NOMO-1 treated with dmso at 0.1 percent for 144 hours (cell line): ENCODE data around the gene SLC26A1.

ENCODE experiments used
- DNase-seq: peaks from one replicate; lab custom pipeline; 2025; ENCODE audit not compliant: unreplicated experiment; lab: John Stamatoyannopoulos, UW

The SLC26A1 gene

DNA sequence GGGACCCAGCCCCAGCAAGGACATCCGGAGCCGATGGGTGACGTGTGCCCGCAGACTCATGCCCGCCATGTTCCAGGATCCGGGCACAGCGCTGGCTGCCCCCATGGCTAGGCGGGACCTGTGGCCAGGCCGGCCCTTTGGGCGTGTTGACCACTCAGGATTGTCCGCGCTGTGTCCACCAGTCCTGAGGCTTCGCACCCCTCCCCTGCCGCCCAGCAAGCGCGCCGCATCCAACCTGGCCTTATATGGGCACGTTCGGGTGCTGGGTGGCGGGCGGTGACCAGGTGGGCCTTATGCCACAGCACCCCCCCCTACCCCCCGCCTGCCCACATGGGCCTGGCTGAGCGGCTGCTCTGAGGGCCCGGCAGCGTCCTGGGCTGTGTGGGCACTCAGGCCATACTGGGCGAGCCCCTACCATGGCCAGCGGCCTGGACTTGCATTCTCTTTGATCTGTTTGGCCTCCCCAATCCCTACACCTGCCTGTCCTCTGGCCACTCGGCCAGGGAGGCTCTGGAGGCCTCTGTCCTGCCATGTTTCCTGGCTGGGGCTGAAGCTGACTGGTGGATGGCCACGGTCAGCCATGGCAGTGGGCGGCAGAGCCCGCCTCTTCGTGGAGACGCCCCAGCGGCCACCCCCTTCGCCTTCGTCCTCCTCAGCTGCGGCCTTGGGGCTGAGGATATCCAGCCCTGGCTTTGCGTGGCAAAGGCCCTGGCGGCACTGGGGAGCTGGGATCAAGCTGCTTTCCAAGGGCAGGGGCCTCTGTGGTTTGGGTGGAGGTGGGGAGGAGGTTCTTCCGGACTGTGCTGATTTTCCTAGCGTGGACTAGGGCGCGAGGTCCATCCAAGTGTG lies 20.2 kb upstream of the SLC26A1 start:
- DNase-seq = no peak

DNA sequence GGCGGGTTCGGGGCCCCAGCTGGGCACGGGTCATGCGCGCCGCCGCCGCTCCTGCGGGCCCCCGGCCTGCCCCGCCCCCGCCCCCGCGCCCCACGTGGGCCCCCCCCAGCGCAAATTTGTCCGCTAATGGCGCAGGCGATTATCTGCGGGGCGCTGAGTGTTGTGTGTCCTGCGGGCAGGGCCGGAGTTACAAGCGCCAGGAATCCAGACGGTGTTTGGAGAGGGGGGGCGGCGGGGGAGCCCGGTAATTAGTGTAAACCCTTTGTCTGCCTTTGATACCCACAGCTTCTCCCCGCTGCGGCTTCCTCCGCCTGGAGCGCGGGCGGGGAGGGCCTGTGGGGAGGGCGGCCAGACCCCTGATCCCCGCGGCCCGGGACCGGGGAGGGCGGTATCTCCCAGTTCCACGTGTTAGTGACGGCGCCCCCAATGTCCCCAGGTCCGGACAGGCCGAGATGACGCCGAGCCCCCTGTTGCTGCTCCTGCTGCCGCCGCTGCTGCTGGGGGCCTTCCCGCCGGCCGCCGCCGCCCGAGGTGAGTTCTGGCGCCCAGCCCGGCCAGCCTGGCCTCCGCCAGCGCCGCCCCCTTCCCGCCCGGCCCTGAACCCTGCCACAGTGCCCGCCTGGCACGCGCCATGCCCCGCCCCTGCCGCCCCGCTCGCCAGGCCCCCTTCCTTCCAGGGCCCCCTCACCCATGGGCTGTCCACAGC lies 19.0 kb upstream of the SLC26A1 start:
- no peak for DNase-seq

- DNase-seq = no peak
Observed at GRCh38 chr4:1011666-1012033, 18.4 kb upstream of the SLC26A1 start.

- DNase-seq = peak; percentile 82
Observed at GRCh38 chr4:1011022-1011665, 17.9 kb upstream of the SLC26A1 start, which contains the start of gene FGFRL1. Gene FGFRL1, plus strand, starts transcription at chr4:1011626. Its CDS starts 860 bp downstream, at chr4:1012486.

DNA sequence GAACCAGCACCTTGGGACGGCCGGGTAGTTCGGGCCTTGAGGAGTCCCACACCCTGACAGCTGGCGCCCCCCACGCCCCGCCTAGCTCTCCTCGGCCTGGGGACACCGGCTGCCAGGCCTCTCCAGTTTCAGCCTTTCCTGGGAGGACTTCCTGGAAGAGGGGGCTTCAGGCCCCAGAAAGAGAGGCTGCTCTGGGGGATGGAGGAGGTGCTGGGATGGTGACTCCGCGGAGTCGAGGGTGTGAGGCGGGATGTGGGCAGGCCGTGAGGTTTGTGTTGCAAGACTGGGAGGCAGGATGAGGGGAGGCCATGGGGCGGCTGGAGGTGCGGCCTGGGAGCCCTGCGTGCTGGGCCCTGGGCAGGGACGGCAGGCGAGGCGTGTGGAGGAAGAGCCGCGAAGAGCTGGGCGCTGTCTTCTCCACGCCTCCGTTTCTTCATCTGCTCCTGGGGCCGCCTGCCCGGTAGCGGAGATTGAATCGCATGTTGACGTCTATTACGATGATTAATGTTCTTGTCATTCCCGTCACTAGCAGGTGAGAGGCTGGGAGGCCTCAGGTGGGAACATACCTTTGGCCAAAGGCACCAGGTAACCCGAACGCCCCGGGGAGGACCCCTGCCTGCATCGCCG lies 17.3 kb upstream of the SLC26A1 start:
- peak; percentile 92 for DNase-seq

GRCh38 chr4:1009542-1010394 lies 16.6 kb upstream of the SLC26A1 start:
- DNase-seq = peak; percentile 55

DNA sequence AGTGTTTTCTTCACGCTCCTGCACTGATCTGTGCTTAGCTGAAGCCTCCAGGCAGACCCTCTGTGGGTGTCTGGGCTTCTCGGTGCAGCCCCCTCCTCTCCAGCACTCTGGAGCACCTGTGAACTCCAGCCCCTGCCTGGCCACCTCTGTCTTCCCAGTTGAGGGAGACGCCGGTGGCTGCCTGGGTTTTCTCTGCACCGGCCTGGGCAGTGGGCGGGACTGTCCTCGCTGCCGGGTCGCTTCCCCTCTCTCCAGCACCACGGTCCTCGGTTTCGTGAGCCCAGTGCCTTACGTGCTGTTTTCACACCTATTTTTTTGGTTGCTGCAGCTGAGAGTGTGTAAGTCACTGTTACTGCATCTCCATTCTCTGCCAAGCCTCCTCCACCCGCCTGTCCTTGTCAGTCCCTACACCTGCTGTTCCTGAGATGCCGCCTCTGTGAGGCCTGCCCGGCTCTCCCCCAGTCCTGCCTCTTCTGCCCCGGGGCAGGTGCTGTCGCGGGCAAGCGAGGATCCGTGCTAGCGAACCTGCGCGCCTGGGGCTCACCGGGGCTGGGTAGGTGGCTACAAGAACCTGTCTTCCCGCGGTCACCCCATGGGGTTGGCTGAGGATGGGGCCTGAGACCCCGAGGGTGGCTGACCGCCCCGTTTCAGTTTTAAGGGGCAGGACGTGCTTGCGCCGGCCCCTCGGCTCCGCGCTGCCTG lies 15.8 kb upstream of the SLC26A1 start:
- DNase-seq = no peak

- DNase-seq = no peak
Observed at GRCh38 chr4:1006856-1007255, 13.7 kb upstream of the SLC26A1 start.

DNA sequence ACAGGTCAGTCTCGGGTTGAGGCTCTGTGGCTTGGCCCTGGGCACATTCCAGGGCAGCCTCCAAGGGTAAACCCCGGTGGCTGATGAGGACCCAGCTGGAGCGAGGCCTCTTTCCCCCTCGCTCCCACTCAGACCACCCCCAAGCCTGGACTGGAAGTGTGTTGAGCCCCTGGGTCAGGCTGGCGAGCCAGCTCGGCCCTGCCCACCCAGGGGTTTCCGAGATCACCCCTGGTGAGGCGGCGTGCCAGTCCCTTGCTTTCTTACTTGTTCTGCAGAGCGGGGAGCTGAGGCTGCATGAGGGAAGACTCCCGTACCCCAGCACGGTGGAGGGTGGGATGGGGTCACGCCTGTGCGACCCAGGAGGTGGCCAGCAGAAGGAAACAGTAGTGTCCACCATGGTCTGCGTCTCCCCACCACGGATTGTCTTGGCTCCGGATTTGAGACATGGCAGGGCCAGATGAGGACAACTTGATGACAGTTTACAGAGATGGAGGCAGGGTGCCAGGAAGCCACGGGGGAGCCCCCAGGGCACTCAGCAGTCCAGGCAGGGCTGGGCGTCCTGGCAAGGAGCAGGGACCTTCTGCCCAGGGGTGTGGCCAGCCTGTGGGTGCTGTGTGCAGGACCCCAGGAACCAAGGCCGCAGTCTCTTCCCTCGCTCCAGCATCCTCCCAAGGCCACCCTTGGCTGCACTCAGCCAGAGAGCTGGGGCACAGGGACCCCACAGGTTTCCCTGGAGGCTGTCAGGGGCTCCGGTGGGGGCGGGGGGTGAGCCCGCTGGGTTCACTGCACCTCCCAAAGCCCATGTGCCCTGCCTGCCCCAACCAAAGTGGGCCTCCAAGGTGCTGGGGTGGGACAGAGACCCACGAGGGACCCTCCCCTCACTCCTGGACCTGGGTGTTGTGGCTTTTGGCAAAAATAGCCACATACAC lies 11.6 kb upstream of the SLC26A1 start:
- no peak for DNase-seq

GRCh38 chr4:1004071-1004418 lies 10.8 kb upstream of the SLC26A1 start:
- no peak for DNase-seq

GRCh38 chr4:1003271-1004070 lies 10.3 kb upstream of the SLC26A1 start:
- no peak for DNase-seq

DNA sequence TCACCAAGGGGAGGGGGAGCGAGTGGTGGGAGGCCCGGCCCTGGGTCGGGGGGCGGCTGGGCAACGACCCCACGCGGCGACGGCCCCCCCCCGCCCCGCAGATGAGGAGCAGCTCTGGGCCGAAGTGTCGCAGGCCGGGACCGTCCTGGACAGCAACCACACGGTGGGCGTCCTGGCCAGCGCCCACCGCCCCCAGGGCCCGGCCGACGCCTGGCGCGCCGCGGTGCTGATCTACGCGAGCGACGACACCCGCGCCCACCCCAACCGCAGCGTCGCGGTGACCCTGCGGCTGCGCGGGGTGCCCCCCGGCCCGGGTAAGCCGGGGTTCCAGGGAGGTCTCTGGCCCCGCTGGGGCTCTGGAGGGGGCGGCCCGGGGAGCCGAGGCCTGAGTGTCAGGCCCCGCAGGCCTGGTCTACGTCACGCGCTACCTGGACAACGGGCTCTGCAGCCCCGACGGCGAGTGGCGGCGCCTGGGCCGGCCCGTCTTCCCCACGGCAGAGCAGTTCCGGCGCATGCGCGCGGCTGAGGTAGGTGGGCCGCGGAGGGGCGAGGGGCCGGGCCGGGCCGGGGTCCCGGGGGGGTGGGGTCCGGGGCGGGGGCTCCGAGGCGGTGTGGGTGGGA lies 9.5 kb upstream of the SLC26A1 start:
- DNase-seq = no peak

GRCh38 chr4:1002131-1002630 lies 9.0 kb upstream of the SLC26A1 start:
- no peak for DNase-seq

DNA sequence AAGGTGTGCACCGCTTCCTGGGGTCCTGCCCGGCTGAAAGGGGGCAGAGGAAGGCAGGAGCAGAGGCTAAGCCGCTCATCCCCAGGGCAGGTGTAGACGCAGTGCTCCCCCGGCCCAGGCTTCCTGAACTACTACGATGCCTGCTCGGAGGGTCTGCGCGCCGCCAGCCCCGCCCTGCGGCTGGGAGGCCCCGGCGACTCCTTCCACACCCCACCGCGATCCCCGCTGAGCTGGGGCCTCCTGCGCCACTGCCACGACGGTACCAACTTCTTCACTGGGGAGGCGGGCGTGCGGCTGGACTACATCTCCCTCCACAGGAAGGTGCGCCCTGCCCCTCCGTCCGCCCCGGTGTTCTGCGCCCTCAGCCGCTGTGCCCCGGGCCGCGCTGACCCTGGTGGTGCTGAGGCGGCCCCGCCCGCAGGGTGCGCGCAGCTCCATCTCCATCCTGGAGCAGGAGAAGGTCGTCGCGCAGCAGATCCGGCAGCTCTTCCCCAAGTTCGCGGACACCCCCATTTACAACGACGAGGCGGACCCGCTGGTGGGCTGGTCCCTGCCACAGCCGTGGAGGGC lies 8.4 kb upstream of the SLC26A1 start:
- DNase-seq = no peak

DNA sequence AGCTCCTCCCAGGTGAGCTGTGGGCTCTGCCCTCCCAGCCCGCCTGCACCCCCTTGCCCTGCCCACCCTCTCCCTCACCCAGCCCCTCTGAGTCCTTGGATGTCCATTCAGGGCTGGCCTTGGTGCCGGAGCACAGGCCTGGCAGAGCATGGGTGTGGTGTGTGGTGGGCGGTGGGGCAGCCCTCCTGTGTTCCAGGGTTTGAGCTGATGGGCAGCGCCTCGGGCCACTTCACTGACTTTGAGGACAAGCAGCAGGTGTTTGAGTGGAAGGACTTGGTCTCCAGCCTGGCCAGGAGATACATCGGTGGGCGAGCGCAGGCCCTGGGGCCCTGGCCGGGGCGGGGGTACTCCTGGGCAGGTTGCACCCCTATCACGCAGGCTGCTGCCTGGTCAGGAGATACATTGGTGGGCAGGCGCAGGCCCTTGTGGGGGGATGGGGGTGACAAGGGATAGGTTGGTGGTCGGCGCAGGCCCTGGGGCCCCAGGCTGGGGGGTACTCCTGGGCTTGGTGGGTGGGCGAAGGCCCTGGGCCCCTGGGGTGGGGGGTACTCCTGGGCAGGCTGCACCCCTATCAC lies 7.6 kb upstream of the SLC26A1 start:
- DNase-seq = no peak

GRCh38 chr4:999882-1000425 lies 6.8 kb upstream of the SLC26A1 start:
- no peak for DNase-seq
